GM18870 (cell line): Measurements from ENCODE around the gene CD2BP2.
"Not testable (repeated sequence)": the region's sequence is repeated elsewhere in the genome, so short reads cannot be mapped to it uniquely, and the experiment has no call there.

Source experiments
- ATAC-seq: cut with Tn5 transposase; IDR thresholded peaks from one replicate; pipeline ENCODE4 v1.9.1; 2021; ENCODE audit warnings: moderate library complexity; ENCODE audit not compliant: unreplicated experiment

The CD2BP2 gene

DNA sequence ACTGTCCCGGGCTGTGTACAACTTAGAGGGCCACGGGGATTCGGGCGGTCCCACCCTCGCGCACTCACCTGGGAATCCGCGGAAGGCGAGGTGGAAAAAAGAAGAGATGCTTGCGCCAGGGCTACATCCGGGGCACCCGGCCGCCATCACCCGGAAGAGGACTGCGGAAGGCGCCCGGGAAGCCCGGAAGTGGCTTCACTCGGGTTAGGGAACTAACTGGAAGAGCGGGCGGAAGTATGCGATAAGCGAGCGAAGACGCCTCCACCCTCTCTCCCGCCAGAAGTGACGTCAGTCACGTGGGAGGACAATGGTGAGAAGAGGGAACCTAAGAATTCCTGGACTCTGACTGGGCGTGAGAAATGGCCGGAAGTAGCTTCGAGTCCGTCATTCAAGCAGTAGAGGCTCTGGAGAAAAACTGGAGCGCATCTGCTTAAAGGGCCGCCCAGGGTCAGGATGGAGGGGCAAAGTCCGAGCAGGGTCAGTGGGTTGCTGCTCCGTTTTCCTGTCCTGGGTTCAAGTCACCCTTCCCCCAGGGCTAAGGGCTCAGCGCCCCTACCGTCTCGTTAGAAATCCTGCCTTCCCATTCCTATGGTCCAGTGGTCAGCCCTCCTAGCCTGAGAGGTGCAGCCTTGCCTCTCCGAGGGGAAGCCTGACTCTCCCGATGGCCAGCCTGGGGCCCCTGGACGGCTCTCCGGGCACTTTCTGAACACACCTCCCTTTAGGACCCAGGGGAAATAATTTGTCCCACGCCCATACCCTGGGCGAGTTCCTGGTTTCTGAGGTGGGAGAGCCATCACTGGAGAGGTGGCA lies at the start of gene CD2BP2:
Gene CD2BP2 (minus strand): TSS at position 165 of the 810 bp plus-strand sequence. CDS start 627 bp downstream, outside the sequence.
- ATAC-seq: peak; percentile 44

DNA sequence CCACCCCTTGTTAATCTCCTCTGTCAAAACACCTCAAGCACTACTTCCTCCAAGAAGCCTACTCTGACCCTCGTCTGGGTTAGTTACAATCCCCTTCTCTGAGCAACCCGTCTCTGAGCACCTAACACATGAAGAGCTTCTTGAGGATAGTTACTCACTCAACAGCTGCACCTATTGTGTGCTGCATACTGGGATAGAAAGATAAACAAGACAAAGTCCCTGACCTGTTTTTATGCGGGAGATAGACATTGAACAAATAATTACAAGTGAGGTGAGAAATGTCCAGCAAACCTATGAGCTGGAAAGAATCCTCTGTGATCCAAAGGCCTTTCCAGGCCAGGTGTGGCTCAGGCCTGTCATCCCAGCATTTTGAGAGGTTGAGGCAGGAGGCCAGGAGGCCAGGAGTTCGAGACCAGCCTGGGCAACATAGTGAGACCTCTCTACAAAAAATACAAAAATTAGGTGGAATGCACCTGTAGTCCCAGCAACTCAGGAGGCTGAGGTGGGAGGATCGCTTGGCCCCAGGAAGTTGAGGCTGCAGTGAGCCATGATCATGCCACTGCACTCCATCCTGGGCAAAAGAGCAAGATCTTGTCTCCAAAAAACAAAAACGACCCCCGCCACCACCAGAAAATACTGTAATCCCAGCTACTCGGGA lies 46.8 kb upstream of the CD2BP2 start:
- no peak for ATAC-seq

DNA sequence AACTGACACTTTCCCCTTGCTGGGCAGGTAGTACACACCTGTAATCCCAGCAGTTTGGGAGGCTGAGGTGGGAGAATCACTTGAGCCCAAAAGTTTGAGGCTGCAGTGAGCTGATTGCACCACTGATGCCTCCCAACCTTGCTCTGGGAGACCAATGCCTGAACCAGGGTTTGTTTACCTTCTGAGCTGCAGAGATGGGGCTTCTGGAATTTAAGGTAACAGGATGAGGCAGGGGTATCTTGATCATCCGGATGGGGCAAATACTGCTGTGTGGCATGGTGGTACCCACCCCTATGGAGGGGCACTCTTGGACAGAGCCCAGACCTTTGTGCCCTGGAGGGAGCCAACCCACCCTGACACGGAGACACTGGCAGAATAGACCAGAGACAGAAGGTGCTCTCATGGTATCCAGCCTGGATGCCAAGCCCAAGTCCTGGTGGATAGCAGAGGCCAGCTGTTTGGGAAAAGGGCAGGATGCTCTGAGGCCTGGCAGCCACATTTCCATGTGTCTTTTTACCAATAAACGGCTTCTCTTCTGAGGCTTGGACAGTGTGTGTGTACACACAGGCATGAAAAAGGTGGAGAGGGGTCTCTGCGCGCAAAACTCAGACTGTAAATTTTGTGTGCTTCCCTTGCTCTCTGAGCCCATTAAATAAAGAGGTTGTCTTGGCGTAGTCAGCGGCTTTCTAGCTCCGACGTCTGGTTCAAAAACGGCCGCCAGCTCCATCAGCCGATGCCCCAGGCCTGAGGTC lies 44.5 kb upstream of the CD2BP2 start:
- ATAC-seq: no peak

DNA sequence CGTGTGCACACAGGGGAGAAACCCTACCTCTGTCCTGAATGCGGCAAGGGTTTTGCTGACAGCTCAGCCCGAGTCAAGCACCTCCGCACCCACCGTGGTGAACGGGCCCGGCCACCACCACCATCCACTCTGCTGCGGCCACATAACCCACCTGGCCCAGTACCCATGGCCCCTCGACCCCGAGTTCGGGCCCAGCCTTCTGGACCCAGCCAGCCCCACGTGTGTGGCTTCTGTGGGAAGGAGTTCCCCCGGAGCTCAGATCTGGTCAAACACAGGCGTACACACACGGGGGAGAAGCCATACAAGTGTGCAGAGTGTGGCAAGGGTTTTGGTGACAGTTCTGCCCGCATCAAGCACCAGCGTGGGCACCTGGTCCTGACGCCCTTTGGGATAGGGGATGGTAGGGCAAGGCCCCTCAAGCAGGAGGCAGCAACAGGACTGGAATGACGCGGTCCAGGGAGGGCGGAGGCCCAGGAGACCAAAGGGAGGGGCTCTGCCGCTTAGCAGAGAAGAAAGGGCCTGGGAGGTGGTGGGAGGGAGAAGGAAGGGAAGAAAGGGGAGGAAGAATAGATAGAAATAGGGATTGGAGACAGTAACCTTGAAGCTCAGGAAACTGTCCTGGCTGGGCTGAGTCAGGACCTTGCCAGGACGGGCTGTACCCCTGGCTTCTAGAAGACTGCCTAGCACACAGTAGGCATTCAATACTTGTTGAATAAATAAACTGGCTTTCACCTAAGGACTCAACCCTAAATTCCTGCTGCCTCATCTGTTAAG lies 43.7 kb upstream of the CD2BP2 start:
- ATAC-seq: no peak

DNA sequence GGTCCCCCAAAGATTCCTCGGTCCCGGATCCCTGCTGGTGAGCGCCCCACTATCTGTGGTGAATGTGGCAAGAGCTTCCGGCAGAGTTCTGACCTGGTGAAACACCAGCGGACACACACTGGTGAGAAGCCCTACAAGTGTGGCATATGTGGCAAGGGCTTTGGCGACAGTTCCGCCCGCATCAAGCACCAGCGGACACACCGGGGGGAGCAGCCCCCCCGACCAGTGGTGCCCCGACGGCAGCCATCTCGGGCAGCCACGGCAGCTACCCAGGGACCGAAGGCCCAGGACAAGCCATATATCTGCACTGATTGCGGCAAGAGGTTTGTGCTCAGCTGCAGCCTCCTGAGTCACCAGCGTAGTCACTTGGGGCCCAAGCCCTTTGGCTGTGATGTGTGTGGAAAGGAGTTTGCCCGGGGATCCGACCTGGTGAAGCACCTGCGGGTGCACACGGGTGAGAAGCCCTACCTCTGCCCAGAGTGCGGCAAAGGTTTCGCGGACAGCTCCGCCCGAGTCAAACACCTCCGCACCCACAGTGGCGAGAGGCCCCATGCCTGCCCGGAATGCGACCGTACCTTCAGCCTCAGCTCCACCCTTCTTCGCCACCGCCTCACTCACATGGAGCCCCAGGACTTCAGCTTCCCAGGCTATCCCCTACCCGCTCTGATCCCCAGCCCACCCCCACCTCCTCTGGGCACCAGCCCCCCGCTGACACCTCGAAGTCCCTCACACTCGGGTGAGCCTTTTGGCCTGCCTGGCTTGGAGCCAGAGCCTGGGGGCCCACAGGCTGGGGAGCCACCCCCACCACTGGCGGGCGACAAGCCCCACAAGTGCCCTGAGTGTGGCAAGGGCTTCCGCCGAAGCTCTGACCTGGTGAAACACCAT lies 42.9 kb upstream of the CD2BP2 start:
- no peak for ATAC-seq

DNA sequence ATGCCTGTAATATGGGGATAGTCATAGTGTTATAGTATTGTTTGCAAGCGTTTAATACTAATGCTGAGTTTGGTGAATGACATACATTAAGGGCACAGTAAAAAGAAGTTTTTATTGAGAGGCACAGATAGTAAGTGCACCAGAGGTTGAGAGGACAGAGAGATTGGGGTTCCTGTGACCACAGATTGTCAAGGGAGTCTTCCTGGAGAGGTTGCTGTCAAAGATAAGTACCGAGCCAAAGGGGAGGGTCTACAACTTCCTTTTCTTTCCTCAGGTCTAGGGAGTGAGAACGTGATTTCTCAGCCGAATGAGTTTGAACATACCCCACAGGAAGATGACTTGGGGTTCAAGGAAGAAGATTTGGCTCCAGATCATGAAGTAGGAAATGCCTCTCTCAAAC lies 41.9 kb upstream of the CD2BP2 start:
- no peak for ATAC-seq

DNA sequence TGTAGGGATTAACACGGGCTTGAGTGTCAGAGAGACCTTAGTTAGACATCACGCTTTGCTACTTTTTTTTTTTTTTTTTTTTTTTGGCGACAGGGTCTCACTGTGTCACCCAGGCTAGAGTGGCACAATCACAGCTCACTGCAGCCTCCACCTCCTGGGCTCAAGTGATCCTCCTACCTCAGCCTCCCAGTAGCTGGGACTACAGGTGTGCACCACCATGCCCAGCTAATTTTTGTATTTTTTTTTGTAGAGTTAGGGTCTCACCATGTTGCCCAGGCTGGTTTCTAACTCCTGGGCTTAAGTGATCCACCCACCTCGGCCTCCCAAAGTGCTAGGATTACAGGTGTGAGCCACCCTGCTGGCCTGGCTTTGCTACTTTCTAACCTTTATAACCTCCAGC lies 41.5 kb upstream of the CD2BP2 start:
- ATAC-seq: not testable (repeated sequence)

DNA sequence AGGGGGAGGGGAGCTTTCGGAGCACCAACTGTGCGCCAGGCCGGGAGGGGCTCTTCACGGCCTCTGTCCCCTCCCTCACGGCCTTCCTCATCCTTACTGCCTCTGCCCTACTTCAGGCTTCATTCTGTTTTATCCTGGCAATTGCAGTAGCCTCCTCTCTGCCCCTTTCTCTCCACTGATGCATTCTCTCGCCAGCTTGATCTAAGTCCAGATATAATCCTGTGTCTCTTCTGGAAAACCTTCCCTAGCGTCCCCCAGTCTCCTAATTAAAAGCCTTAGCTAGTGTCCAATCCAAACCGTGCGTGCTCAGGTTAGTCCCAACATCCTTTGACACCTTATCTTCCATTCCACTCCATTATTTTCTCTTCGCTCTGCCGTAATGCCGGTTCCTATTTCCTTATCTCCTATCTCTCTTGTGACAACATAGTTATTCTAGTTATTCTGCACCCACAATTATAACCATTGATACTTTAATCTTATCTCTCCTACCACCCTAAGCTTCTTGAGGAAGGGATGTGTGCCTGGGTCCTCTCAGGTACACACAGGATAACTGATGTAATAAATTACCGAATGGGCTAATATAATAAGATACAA lies 41.0 kb upstream of the CD2BP2 start:
- no peak for ATAC-seq

DNA sequence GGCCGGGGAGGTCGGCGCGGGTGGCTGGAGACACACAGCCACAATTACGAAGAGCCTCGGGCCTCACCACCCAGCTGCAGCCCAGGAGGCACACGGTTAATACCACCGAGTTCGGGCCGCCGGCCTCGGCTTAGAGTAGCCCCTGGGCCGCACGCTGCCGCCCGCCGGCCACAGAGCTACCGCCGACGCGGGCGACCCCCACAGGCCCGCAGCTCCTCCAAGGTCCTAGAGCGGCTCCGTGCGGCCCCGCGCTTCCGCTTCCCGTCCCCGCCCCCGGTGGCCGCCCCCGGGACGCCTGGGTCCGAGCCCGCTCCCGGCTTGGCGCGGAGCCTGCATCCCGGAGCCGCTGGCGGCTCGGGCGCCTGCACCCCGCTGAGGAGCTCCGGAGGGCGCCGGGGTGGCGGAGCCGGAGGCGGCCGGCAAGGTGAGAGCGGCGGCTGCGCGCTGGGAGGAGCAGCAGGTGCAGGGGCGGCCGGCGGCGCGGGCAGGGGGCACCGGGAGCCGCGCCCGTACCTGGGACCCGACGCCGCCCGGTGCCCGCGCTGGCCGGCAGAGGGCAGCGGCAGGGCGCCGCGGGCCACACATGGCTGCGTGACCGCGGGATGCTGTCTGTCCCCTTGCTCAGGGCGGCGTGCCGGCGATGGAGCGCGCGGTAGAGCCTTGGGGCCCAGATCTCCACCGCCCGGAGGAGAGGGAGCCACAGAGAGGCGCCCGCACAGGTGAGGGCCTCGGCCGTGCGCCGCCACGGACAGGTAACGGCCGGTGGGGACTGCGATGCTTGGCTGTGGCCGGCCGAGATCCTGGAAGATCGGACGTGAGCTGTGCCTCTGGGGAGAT lies 40.3 kb upstream of the CD2BP2 start, which contains the start of gene ZNF48:
Gene ZNF48 (plus strand): TSS at position 266 of the 837 bp plus-strand sequence. CDS start 375 bp downstream, at position 641.
- ATAC-seq: no peak

DNA sequence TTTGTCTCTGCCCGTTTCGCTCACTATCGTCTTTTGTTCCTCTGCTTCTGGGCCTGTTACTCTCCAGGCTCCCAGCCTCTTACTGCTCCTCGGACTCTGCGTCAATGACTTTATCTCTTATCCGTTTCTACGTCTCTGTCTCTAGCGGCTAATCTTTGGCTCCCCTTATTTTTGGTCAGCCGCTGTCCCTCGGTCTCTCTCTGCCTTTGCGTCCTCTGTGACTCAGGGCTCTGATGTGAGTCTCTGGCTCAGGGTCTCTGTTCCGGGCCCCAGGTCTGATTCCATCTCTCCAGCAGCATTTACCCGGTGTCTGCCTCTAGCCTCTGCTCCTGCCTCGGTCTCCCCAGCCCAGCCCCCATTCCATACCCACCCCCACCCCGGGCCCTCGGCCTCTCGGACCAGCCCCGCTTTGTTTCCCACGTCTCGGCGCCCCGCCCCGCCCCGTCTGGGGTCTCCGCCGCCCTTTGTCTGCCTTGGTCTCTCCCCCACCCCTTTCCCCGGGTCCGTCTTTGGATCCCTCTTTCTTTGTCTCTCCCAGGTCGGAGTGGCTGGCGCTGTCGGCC lies 39.6 kb upstream of the CD2BP2 start:
- no peak for ATAC-seq

DNA sequence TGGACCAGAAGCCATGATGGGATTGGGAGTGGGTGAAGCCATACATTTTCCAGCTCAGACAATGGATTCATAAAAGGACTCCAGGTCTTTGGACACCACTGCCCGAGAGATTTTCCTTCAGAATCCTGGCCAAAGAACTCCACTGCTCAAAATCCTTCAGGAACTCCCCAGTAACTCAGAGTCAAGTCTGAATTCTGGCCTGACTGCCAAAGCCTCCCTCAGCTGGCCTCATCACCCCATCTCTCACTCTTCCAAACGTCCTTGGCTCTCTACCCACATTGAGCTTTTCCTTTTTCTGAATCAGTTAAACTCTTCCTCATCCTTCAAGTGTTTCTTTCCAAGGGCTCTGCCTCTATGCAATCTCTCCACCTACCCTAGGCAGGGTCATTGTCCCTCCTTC lies 28.4 kb upstream of the CD2BP2 start:
- ATAC-seq: no peak

DNA sequence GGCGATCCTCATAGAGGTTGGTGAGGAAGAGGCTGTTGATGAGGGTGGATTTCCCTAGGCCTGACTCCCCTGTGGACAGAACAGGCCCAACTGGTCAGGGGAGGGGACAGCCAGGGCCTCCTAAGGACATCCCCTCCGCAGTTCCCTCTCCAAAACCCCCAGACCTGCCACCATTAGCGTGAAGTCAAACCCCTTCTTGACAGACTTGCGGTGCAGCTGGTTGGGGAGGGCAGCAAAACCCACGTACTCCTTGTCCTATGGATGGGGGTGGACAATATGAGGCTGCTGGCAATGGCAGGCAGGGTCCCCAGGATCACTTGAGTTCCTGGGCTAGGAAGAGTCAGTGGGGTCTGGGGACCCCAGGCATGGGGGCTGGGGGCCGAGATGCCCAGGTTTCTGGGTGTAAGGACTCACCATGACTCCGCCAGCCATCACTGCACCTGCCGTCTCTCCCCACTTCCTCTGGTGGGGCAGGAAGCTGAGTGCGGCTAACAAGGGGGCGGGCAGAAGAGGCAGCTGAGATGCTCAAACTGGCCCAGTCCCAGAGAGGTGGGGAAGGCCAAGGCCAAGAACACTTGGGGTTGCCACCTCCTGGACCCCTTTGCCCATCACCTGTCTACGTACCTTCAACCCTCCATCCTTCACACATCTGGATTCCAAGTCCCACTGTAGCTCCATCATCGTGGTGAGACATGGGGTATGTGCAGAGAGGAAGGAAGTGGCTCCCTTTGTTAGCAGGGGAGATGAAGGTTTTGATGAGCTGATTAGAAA lies 27.2 kb upstream of the CD2BP2 start, which contains the start of gene SEPTIN1:
Gene SEPTIN1 (minus strand): TSS at position 451 of the 771 bp plus-strand sequence. CDS start 19 bp downstream, at position 432.
- no peak for ATAC-seq

DNA sequence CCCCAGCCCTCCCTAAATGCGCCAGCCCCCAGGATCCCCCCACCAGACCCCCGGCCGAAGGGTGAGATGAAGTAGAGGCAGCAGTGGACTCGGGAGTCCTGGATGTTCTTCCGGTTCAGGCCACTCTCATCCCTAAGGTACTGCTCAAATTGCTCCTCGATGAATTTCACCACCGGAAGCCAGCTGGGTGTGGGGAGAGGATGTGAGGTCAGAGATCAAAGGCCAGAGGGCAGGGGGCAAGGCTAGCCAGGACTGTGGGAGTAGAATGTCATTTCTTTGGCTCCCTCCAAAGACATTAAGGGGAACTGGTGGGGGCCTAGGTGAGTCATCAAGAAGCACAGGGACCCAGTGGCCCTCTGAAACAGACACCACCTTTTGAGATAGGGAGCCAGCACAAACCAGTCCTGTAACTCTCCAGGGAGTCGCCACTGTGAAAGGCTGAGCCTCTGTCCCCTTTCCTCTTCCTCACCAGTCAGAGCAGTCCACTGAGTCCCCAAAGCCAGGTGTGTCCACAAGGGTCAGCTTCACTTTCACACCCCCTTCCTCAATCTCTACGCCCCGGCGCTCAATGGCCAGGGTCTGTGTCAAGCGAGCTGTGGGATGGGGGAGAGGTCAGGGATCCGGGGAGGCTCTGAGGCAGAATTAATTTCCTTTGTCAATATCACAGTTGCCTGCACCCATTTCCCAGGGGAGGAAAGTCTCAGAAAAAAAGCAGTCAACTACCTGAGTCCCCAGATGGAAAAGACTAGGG lies 26.4 kb upstream of the CD2BP2 start:
- no peak for ATAC-seq

DNA sequence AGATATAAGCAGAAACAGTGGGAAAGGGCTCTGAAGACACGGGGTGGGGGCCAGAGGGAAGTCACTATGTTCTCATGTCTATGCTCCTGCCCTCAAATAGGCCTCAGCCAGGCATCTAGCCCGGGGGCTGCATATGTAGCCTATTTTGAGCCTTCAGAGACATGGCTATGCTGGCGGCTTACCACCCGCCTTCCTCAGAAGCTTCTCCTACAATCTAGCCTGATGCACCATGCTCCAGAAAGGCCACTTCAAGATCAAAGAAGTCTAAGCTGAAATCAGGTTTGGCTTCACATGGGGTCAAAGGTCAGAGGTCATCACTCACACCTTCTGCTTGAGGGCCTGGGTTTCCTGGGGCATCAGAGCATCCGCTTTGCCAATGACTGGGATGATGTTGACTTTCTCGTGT lies 25.7 kb upstream of the CD2BP2 start:
- ATAC-seq: no peak

DNA sequence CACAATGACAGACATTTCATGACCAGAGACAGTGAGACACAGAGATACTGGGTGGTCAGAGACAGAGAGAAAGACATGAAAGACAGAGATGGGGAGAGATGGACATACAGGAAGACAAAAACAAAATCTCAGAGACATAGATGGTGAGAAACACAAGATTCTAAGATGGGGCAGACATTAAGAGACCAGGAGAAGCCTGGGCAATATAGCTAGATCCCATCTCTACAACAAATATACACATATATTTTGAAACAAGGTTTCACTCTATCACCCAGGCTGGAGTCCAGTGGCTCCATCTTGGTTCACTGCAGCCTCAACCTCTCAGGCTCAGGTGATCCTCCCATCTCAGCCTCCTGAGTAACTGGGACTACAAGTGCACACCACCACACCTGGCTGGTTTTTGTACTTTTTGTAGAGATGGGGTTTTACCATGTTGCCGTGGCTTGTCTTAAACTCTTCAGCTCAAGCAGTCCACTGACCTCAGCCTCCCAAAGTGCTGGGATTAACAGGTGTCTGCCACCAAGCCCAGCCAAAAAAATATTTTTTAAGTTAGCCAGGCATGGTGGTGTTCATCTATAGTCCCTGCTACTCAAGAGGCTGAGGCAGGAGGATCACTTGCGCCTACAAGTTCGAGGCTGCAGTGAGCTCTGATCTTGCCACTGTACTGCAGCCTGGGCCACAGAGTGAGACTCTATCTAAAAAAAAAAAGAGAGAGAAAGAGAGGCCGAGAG lies 25.1 kb upstream of the CD2BP2 start:
- ATAC-seq: no peak
